GM23338 (cell line): ENCODE results near the gene MBNL1.

Source experiments
- CREB1 ChIP-seq: fragments of 250-450 bp; sonication (Bioruptor Pico); IDR thresholded peaks from 2 replicates; pipeline ENCODE4 v1.5.0; 2020; ENCODE audit warnings: low read depth, mild to moderate bottlenecking, moderate library complexity
- CTCF ChIP-seq, 2 experiments: fragments of 200-600 bp in 1 of 2; sonication (generic) in 1 of 2; conservative IDR thresholded peaks; 2 replicates each; pipeline versions ENCODE4 v1.5.1 to v1.6.1; 2016 to 2017; ENCODE audit warnings: antibody characterized with exemption in 2 of 2, low read depth in 2 of 2, mild to moderate bottlenecking in 2 of 2, moderate library complexity in 1 of 2
- ETS1 ChIP-seq: IDR thresholded peaks from 2 replicates; pipeline ENCODE4 v1.6.1; 2016; ENCODE audit warnings: antibody characterized with exemption
- EZH2 ChIP-seq: fragments of 200-600 bp; sonication (generic); IDR thresholded peaks from one replicate; pipeline ENCODE4 v1.8.0; 2017; ENCODE audit warnings: antibody characterized with exemption, mild to moderate bottlenecking, low read depth; ENCODE audit not compliant: unreplicated experiment
- EZH2phosphoT487 ChIP-seq: fragments of 200-600 bp; sonication (generic); IDR thresholded peaks from one replicate; pipeline ENCODE4 v1.8.1; 2018; ENCODE audit warnings: antibody characterized with exemption; ENCODE audit not compliant: unreplicated experiment
- REST ChIP-seq: IDR thresholded peaks from one replicate; pipeline ENCODE4 v1.6.1; 2018; ENCODE audit warnings: antibody characterized with exemption; ENCODE audit not compliant: unreplicated experiment
- ZNF331 ChIP-seq: fragments of 250-450 bp; sonication (Bioruptor Pico); IDR thresholded peaks from 2 replicates; pipeline ENCODE4 v1.5.0; 2020; ENCODE audit warnings: low read depth, mild to moderate bottlenecking, moderate library complexity

- TF ChIP-seq CTCF (conservative IDR thresholded peaks at IDR 0.05; ENCODE audit: low read depth in 2 of 2), result no peak
- no peak for TF ChIP-seq REST
- TF ChIP-seq EZH2, result no peak
- no peak for TF ChIP-seq ZNF331 (CRISPR knock-in tag)
- no peak for TF ChIP-seq CREB1
- no peak for TF ChIP-seq EZH2phosphoT487
- TF ChIP-seq ETS1, result no peak
Observed at GRCh38 chr3:152293347-152294006, 24.7 kb downstream of the MBNL1 start.
